GM13976 (cell line): ENCODE results near the gene TEX36.
"Not testable (repeated sequence)": the region's sequence is repeated elsewhere in the genome, so short reads cannot be mapped to it uniquely, and the experiment has no call there.

Source experiments
- DNase-seq: peaks from one replicate; pipeline ENCODE4 v3.0.0; 2012; ENCODE audit warnings: low spot score
- in situ Hi-C: fragments of 300-500 bp; cut with MboI; formaldehyde crosslinking; loops from one replicate; pipeline ENCODE4 v1.12.0; 2022; ENCODE audit warnings: low sequenced_read_pairs, mixed read lengths, inconsistent platforms; ENCODE audit not compliant: unreplicated experiment
- TF ChIP-seq, protein P1 (sequence below): IDR thresholded peaks from 2 replicates; pipeline ENCODE4 v1.5.1; 2012; ENCODE audit warnings: borderline replicate concordance, mild to moderate bottlenecking; ENCODE audit not compliant: insufficient read depth; ENCODE audit errors: extremely low read depth, missing control alignments, control extremely low read depth

Gene TEX36

DNA sequence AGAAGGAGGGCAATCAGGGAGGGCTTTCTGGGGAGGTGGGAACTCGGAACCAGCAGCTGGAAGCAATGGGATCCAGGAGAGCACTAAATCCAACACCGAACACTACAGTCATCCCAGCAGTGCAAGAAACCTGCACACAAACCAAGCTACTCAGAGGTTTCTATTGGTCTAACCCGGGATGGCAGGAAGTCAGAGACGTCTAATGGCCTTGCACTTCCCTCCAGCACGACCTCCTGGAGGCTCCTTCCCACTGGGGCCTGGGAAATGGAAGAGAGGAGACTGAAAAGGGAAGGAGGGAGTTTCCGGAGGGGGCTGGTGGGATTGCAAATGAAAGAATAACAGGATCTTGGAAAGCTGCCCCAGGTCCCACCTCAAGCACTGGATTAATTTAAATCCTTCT lies 56.3 kb downstream of the TEX36 start:
- TF ChIP-seq, protein P1, sequence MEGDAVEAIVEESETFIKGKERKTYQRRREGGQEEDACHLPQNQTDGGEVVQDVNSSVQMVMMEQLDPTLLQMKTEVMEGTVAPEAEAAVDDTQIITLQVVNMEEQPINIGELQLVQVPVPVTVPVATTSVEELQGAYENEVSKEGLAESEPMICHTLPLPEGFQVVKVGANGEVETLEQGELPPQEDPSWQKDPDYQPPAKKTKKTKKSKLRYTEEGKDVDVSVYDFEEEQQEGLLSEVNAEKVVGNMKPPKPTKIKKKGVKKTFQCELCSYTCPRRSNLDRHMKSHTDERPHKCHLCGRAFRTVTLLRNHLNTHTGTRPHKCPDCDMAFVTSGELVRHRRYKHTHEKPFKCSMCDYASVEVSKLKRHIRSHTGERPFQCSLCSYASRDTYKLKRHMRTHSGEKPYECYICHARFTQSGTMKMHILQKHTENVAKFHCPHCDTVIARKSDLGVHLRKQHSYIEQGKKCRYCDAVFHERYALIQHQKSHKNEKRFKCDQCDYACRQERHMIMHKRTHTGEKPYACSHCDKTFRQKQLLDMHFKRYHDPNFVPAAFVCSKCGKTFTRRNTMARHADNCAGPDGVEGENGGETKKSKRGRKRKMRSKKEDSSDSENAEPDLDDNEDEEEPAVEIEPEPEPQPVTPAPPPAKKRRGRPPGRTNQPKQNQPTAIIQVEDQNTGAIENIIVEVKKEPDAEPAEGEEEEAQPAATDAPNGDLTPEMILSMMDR, result no peak
- in situ Hi-C loops, result no loop called here
- DNase-seq, result no peak

DNA sequence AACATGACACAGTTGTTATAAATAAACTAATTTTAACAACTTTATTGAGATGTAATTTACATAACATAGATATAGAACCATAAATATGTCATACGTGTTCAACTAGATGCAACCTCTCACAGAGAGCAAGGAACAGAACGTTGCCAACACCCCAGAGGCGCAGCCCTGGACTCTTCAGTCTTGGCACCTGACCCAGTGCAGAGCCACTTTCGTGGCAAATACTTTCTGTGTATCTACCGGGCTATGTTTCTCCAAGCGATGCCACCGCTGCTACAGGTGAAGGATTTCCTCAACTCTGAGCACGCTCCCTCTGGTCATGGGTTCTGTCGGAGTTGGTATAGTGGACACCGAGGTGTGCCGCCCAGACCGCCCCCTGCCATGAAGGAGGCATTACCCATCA lies 57.4 kb downstream of the TEX36 start:
- in situ Hi-C loops, result no loop called here
- TF ChIP-seq, protein P1, result no peak
- DNase-seq, result no peak

- TF ChIP-seq, protein P1, result no peak
- in situ Hi-C loops, result no loop called here
Measured at GRCh38 chr10:125624800-125625199, 58.2 kb downstream of the TEX36 start.

DNA sequence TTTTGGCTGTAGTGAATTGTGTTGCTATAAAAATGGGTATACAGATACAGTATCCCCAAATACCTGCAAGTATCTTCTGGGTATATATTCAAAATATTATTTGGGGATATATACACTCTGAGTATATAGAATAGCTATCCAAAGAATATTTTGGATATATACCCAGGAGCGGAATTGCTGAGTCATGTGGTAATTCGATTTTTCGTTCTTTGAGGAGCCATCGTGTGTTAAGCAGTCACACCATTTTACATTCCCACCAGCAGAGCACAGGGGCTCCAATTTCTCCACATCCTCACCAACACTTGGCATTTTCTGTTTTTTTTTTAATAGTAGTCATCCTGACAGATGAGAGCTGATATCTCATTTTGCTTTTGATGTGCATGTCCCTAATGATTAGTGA lies 61.9 kb downstream of the TEX36 start:
- no peak for DNase-seq
- TF ChIP-seq, protein P1, result no peak
- in situ Hi-C loops, result no loop called here

More at GRCh38 chr10:125624800-125625199, 58.2 kb downstream of the TEX36 start:
- DNase-seq, result no peak

GRCh38 chr10:125620401-125620800 lies 62.6 kb downstream of the TEX36 start:
- DNase-seq, result no peak
- TF ChIP-seq, protein P1, result no peak
- in situ Hi-C loops, result no loop called here

DNA sequence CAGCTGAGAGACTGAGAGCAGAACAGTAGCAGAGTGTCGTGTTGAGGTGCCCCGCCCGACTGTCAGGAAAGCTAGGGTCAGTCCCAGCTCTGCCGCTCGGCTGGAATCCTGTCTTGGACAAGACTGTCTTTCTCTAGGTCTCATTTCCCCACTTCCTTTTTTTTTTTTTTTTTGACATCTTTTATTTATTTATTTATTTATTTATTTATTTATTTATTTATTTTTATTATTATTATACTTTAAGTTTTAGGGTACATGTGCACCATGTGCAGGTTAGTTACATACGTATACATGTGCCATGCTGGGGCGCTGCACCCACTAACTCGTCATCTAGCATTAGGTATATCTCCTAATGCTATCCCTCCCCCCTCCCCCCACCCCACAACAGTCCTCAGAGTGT lies 69.9 kb downstream of the TEX36 start:
- in situ Hi-C loops, result not testable (repeated sequence)

GRCh38 chr10:125611756-125612155 lies 71.2 kb downstream of the TEX36 start:
- TF ChIP-seq, protein P1, result no peak
- in situ Hi-C loops, result no loop called here
- DNase-seq, result no peak

More for the DNA sequence above, 69.9 kb downstream of the TEX36 start:
- DNase-seq, result not testable (repeated sequence)

DNA sequence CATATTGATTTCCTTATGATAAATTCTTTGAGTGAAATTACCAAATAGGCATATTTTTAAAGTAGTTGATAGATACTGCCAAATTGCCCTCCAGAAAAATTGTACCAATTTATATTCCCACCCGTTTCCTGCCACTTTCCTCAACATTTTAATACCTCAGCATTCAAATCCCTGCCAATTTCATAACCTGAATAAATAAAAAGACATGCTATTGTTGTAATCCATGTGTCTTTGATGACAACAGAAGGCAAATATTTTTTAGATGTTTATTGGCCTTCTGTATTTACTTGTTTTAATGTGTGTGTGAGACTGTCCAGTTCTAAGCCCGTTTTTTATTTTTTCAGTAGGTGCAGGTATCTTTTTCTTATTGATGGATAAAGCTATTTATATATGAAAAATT lies 71.7 kb downstream of the TEX36 start:
- no peak for DNase-seq
- in situ Hi-C loops, result no loop called here
- TF ChIP-seq, protein P1, result no peak
